Measurements from ENCODE around the gene DHX35.

DNA sequence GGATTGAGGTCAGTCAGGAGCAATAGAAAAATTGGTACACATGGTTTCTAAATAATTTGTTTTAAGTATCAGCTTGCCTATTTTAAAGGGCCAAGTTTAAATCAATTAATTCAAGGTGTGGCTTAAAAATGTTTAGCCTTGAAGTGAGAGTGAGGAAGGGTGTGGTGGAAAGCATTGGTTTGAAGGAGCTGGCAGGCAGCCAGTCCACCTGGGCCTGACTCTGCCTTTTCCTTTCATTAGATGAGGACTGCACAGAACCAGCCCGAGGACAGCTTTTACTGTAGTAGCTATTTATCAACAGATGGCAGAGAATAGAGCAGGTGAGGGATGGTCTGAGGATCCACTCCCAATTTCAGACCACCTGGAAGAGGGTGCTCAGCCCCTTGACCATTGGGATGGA is 42.4 kb downstream of the DHX35 start:
- TF ChIP-seq, protein P1, sequence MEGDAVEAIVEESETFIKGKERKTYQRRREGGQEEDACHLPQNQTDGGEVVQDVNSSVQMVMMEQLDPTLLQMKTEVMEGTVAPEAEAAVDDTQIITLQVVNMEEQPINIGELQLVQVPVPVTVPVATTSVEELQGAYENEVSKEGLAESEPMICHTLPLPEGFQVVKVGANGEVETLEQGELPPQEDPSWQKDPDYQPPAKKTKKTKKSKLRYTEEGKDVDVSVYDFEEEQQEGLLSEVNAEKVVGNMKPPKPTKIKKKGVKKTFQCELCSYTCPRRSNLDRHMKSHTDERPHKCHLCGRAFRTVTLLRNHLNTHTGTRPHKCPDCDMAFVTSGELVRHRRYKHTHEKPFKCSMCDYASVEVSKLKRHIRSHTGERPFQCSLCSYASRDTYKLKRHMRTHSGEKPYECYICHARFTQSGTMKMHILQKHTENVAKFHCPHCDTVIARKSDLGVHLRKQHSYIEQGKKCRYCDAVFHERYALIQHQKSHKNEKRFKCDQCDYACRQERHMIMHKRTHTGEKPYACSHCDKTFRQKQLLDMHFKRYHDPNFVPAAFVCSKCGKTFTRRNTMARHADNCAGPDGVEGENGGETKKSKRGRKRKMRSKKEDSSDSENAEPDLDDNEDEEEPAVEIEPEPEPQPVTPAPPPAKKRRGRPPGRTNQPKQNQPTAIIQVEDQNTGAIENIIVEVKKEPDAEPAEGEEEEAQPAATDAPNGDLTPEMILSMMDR (conservative IDR thresholded peaks at IDR 0.05; ENCODE audit: low read depth, low read length): no peak
- no peak for TF ChIP-seq EZH2 (IDR thresholded peaks at IDR 0.05; ENCODE audit: borderline replicate concordance, low read depth, low read length, poor library complexity, severe bottlenecking)

Data from A673 (cell line).